Small intestine (tissue), 7 donors: Measurements from ENCODE around the gene PANK4. TPM values are rescaled to one million over a fixed set of nuclear protein-coding genes. Genes with fewer than 3 reads are reported as not detected.

Experiments used
- DNase-seq, 2 donors: peaks; one replicate each; pipeline versions ENCODE4 v3.0.0 to v3.0.0-alpha.2; 2013
- FAIRE-seq: peaks from 2 replicates; lab custom pipeline; 2012; peaks lifted over from hg19 to GRCh38; lab: Jason Lieb, UNC
- H3K27ac ChIP-seq, 3 donors: one replicate each; pipeline ENCODE4 v1.5.1; 2013; ENCODE audit warnings: low read length in 2 of 3, mild to moderate bottlenecking in 2 of 3, control low read depth in 1 of 3, inconsistent platforms in 1 of 3, low read depth in 1 of 3, moderate library complexity in 1 of 3
- H3K27me3 ChIP-seq, 3 donors: one replicate each; pipeline ENCODE4 v1.6.1; 2013; ENCODE audit warnings: low read length in 3 of 3, inconsistent platforms in 1 of 3; ENCODE audit not compliant: control insufficient read depth in 3 of 3, insufficient read depth in 3 of 3
- H3K36me3 ChIP-seq, 3 donors: one replicate each; pipeline ENCODE4 v1.6.1; 2013; ENCODE audit warnings: low read length in 3 of 3, inconsistent platforms in 1 of 3, low read depth in 1 of 3, mild to moderate bottlenecking in 1 of 3, moderate library complexity in 1 of 3; ENCODE audit not compliant: control insufficient read depth in 3 of 3, insufficient read depth in 2 of 3
- H3K4me1 ChIP-seq, 3 donors: one replicate each; pipeline ENCODE4 v1.6.1; 2013; ENCODE audit warnings: low read length in 2 of 3, inconsistent platforms in 1 of 3, low read depth in 1 of 3, mild to moderate bottlenecking in 1 of 3, moderate library complexity in 1 of 3; ENCODE audit not compliant: control insufficient read depth in 3 of 3, insufficient read depth in 2 of 3
- H3K4me3 ChIP-seq, 3 donors: one replicate each; pipeline ENCODE4 v1.5.1; 2013; ENCODE audit warnings: low read length in 3 of 3, control low read depth in 1 of 3, inconsistent platforms in 1 of 3, low read depth in 1 of 3, mild to moderate bottlenecking in 1 of 3, moderate library complexity in 1 of 3
- H3K9me3 ChIP-seq, 2 donors: one replicate each; pipeline ENCODE4 v1.6.1; 2013; ENCODE audit warnings: low read depth in 1 of 2, low read length in 1 of 2; ENCODE audit not compliant: control insufficient read depth in 2 of 2, insufficient read depth in 1 of 2
- WGBS, 3 donors: extraction: QIAGEN DNeasy Blood & Tissue Kit; methylation state at CpG; one replicate each; pipeline ENCODE4 v1.1.7; 2013; 5-methylcytosine and 5-hydroxymethylcytosine counted together
- polyA plus RNA-seq, 4 donors: library from polyadenylated mRNA; stranded (reverse) in 3 of 4; unstranded in 1 of 4; fragments of 200-250 nt in 3 of 4; fragments of 120-200 nt in 1 of 4; gene quantifications; one replicate each; pipeline versions ENCODE4 v1.2.1 to v1.2.3, GENCODE V29; 2013
- donor health status: healthy with polysubstance abuse.
- donor health status: control.
- donor health status: control.
- donor health status: Bipolar disorder and iron deficiency.
- donor health status: healthy.

The PANK4 gene
- polyA plus RNA-seq, 4 donors: 14.8 to 21.7 (median 18.8) TPM

GRCh38 chr1:2486558-2486957 lies 39.8 kb downstream of the PANK4 start:
- Histone ChIP-seq H3K4me1 (peaks cover 0 to 21% (median 0%) of the 10 kb centered on the region in 3 donors), H3K27ac (no peak overlapping the region), H3K36me3 (peaks cover 0 to 9% (median 0%) of the 10 kb centered on the region in 3 donors), H3K9me3 (peaks cover 0 to 19% of the 10 kb centered on the region in 2 donors), H3K27me3 (no peaks in the 10 kb centered on the region), H3K4me3 (no peak overlapping the region)
- 78 to 85% (median 80%) methylated on average over 9 of the region's 9 CpGs for WGBS, 3 donors
- DNase-seq: no peak
- FAIRE-seq: no peak

DNA sequence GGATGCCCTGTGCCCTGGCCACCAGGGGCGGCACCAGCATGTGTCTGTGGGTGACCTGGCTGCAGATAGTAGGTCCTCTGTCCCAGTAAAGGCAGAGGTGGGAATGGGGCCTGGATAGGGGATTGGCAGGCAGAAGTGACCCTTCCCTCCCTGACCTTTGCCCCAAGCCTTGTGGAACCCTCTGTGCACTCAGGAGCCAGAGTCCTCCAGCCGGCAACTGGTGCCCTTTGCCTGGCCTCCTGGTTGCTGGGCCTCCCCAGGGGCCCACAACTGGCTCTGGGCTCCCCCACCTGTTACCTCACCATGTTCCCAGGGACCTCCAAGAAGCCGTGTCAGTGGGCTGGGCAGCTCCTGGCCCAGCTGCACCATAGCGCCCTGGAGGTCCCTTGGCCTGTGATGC lies 40.4 kb downstream of the PANK4 start:
- Histone ChIP-seq H3K27me3 (no peaks in the 10 kb centered on the region), H3K36me3 (peaks cover 0 to 9% (median 0%) of the 10 kb centered on the region in 3 donors), H3K4me3 (no peak overlapping the region), H3K4me1 (peaks cover 0 to 26% (median 0%) of the 10 kb centered on the region in 3 donors), H3K27ac (no peak overlapping the region), H3K9me3 (peaks cover 0 to 19% of the 10 kb centered on the region in 2 donors)
- no peak for FAIRE-seq
- WGBS, 3 donors: 71 to 82% (median 73%) methylated on average over 3 to 4 of the region's 4 CpGs
- DNase-seq: peak in 1 of 2 donors; percentile 53

GRCh38 chr1:2483970-2484369 lies 42.4 kb downstream of the PANK4 start:
- 61 to 82% (median 65%) methylated on average over 13 to 16 of the region's 16 CpGs for WGBS, 3 donors
- H3K27me3 ChIP-seq: no peaks in the 10 kb centered on the region
- DNase-seq (no peak), FAIRE-seq (no peak)
- no peak overlapping the region for H3K27ac ChIP-seq
- peaks cover 0 to 8% (median 0%) of the 10 kb centered on the region in 3 donors for H3K36me3 ChIP-seq
- H3K4me3 ChIP-seq: no peak overlapping the region
- peaks cover 0 to 32% (median 0%) of the 10 kb centered on the region in 3 donors for H3K4me1 ChIP-seq
- H3K9me3 ChIP-seq: peaks cover 0 to 14% of the 10 kb centered on the region in 2 donors

- H3K4me3 ChIP-seq: no peak overlapping the region
- FAIRE-seq: no peak
- peaks cover 0 to 7% (median 0%) of the 10 kb centered on the region in 3 donors for H3K36me3 ChIP-seq
- no peak for DNase-seq
- no peaks in the 10 kb centered on the region for H3K27me3 ChIP-seq
- peaks cover 0 to 41% (median 0%) of the 10 kb centered on the region in 3 donors for H3K4me1 ChIP-seq
- H3K27ac ChIP-seq: no peak overlapping the region
- H3K9me3 ChIP-seq: peaks cover 0 to 5% of the 10 kb centered on the region in 2 donors
- WGBS, 3 donors: 74 to 83% (median 79%) methylated on average over 13 of the region's 13 CpGs
Measured at GRCh38 chr1:2483026-2483425, 43.4 kb downstream of the PANK4 start.

DNA sequence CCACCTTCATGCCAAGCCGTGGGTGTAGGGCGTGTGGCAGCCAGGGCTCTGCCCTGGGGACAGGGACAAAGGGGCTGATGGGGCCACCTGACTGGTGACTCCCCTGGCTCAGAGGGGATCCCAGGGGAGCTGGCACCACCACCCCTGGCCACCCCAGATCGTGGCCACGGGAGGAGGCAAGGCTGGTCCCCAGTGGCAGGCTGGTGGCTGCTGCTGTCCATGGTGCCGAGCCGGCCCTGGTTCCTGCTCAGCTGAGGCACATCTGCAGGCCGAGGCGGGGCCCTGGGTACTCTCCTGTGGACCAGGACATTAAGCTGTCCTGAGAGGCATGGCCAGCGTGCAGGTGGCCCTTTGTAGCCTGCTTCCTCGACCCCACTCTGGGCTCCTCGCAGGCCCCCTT lies 43.8 kb downstream of the PANK4 start:
- DNase-seq (no peak), FAIRE-seq (no peak)
- 64 to 83% (median 76%) methylated on average over 11 of the region's 11 CpGs for whole genome bisulfite sequencing, 3 donors
- peaks cover 0 to 2% of the 10 kb centered on the region in 2 donors for H3K9me3 ChIP-seq
- peaks cover 0 to 7% (median 0%) of the 10 kb centered on the region in 3 donors for H3K36me3 ChIP-seq
- peak overlapping the region in 1 of 3 donors; percentile 38 for H3K27ac ChIP-seq
- peaks cover 0 to 45% (median 3%) of the 10 kb centered on the region in 3 donors for H3K4me1 ChIP-seq
- no peaks in the 10 kb centered on the region for H3K27me3 ChIP-seq
- no peak overlapping the region for H3K4me3 ChIP-seq

GRCh38 chr1:2481885-2482284 lies 44.5 kb downstream of the PANK4 start:
- H3K4me3 ChIP-seq: no peak overlapping the region
- peak overlapping the region in 1 of 3 donors; percentile 38 for H3K27ac ChIP-seq
- H3K36me3 ChIP-seq: peaks cover 0 to 4% (median 0%) of the 10 kb centered on the region in 3 donors
- peaks cover 0 to 51% (median 4%) of the 10 kb centered on the region in 3 donors for H3K4me1 ChIP-seq
- DNase-seq: peak; percentile 44 to 61
- H3K9me3 ChIP-seq: no peaks in the 10 kb centered on the region
- FAIRE-seq: no peak
- 29 to 54% (median 48%) methylated on average over 10 of the region's 10 CpGs for WGBS, 3 donors
- H3K27me3 ChIP-seq: no peaks in the 10 kb centered on the region

DNA sequence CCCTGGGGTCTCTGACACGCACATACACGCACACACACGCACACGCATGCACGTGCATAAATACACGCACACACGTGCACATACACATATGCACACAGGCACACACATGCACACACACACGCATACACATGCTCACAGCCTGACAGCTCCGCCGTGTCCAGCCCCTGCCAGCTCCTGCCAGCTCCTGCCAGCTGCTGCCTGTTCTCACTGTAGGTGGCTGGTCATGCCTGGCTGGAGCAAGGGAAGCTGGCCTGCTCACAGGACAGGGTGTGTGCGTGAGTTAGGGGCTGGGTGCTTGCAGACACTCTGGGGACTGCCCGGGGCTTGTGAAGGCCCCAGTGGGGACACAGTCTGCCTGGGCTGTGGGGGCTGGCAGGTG lies 45.4 kb downstream of the PANK4 start:
- no peaks in the 10 kb centered on the region for H3K9me3 ChIP-seq
- no peak for FAIRE-seq
- H3K4me3 ChIP-seq: no peak overlapping the region
- 87 to 89% (median 88%) methylated on average over 12 of the region's 12 CpGs for WGBS, 3 donors
- peak overlapping the region in 1 of 3 donors; percentile 22 for H3K27ac ChIP-seq
- H3K27me3 ChIP-seq: no peaks in the 10 kb centered on the region
- H3K4me1 ChIP-seq: peaks cover 0 to 45% (median 4%) of the 10 kb centered on the region in 3 donors
- no peak for DNase-seq
- H3K36me3 ChIP-seq: peaks cover 0 to 2% (median 0%) of the 10 kb centered on the region in 3 donors

DNA sequence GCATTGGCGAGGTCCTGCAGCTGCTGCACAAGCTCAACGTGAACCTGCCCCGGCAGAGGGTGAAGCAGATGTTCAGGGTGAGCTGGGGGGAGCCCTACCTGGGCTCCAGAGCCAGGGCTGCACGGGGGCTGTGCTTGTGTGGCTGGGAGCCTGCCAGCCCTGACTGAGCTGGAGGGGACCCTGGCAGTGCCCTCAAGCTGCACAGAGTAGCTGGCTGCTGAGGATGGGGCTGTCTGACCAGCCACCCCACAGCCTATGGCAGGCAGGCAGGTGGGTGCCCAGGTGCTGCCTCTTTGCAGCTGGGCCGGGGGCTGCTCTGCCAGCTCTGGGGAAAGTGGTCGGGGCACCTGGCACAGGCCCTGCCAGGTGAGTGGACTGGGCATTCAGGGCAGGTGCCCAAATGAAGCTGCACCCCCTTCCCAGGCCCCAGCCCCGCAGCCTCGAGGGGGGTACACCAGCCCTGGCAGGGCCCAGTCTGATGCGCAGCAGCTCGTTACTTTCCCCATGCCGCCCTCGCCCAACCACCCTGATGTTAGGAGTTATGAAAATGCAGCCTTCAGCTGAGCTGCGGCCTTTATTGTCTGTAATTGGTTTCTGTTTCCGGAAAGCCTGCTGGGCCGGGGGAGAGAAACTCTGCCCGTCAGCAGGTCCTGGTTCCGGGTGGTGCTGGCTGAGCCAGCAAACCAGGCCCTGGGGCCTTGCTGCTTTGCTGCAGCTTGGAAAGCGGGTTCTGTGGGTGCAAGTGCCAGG lies 46.0 kb downstream of the PANK4 start:
- peaks cover 0 to 40% (median 4%) of the 10 kb centered on the region in 3 donors for H3K4me1 ChIP-seq
- DNase-seq: no peak
- peaks cover 0 to 2% (median 0%) of the 10 kb centered on the region in 3 donors for H3K36me3 ChIP-seq
- no peak for FAIRE-seq
- H3K27ac ChIP-seq: no peak overlapping the region
- H3K4me3 ChIP-seq: no peak overlapping the region
- no peaks in the 10 kb centered on the region for H3K9me3 ChIP-seq
- 75 to 81% (median 79%) methylated on average over 17 to 18 of the region's 18 CpGs for WGBS, 3 donors
- H3K27me3 ChIP-seq: no peaks in the 10 kb centered on the region
